ENCODE data around the gene OR1J2. TPM values are rescaled to one million over a fixed set of nuclear protein-coding genes. Genes with fewer than 3 reads are reported as not detected.
"Not testable (repeated sequence)": the region's sequence is repeated elsewhere in the genome, so short reads cannot be mapped to it uniquely, and the experiment has no call there.

Gene OR1J2
- total RNA-seq: 0.27 TPM

GRCh38 chr9:122510502-122510901, at the start of gene OR1J2:
Gene OR1J2, plus strand, starts transcription at chr9:122510802. Its CDS starts 0 bp downstream, at chr9:122510802.
- DNase-seq (ENCODE audit: low read depth in 2 of 3, low spot score in 2 of 3): no peak

- DNase-seq (ENCODE audit: low read depth in 2 of 3, low spot score in 2 of 3): peak in 1 of 3 donors; percentile 59
Observed at GRCh38 chr9:122463828-122464632, 46.6 kb upstream of the OR1J2 start.

- DNase-seq (ENCODE audit: low read depth in 2 of 3, low spot score in 2 of 3): peak; percentile 11 to 95 (median 80)
Observed at GRCh38 chr9:122464633-122465567, 45.7 kb upstream of the OR1J2 start.

- DNase-seq (ENCODE audit: low read depth in 2 of 3, low spot score in 2 of 3): no peak
Observed at GRCh38 chr9:122466456-122466855, 44.1 kb upstream of the OR1J2 start.

GRCh38 chr9:122468735-122469134, 41.9 kb upstream of the OR1J2 start:
- no peak for DNase-seq (ENCODE audit: low read depth in 2 of 3, low spot score in 2 of 3)

GRCh38 chr9:122474561-122474960, 36.0 kb upstream of the OR1J2 start:
- DNase-seq (ENCODE audit: low read depth in 2 of 3, low spot score in 2 of 3): no peak

GRCh38 chr9:122475717-122476116, 34.9 kb upstream of the OR1J2 start:
- no peak for DNase-seq (ENCODE audit: low read depth in 2 of 3, low spot score in 2 of 3)

- no peak for DNase-seq (ENCODE audit: low read depth in 2 of 3, low spot score in 2 of 3)
Observed at GRCh38 chr9:122477346-122477745, 33.3 kb upstream of the OR1J2 start.

- no peak for DNase-seq (ENCODE audit: low read depth in 2 of 3, low spot score in 2 of 3)
Observed at GRCh38 chr9:122477826-122478225, 32.8 kb upstream of the OR1J2 start, which contains the start of gene OR1J1. Gene OR1J1, minus strand, starts transcription at chr9:122477926. Its CDS starts 0 bp downstream, at chr9:122477926.

GRCh38 chr9:122479062-122479461, 31.5 kb upstream of the OR1J2 start:
- no peak for DNase-seq (ENCODE audit: low read depth in 2 of 3, low spot score in 2 of 3)

- peak in 2 of 3 donors; percentile 20 to 40 for DNase-seq (ENCODE audit: low read depth in 2 of 3, low spot score in 2 of 3)
Observed at GRCh38 chr9:122498883-122499288, 11.7 kb upstream of the OR1J2 start.

- DNase-seq (ENCODE audit: low read depth in 2 of 3, low spot score in 2 of 3): no peak
Observed at GRCh38 chr9:122506964-122507363, 3.6 kb upstream of the OR1J2 start.

GRCh38 chr9:122518226-122518625, 7.6 kb downstream of the OR1J2 start:
- DNase-seq (ENCODE audit: low read depth in 2 of 3, low spot score in 2 of 3): no peak

GRCh38 chr9:122518841-122519240, 8.2 kb downstream of the OR1J2 start, which contains the start of gene OR1J4:
Gene OR1J4, plus strand, starts transcription at chr9:122519141. Its CDS starts 0 bp downstream, at chr9:122519141.
- no peak for DNase-seq (ENCODE audit: low read depth in 2 of 3, low spot score in 2 of 3)

GRCh38 chr9:122519376-122519775, 8.8 kb downstream of the OR1J2 start:
- DNase-seq (ENCODE audit: low read depth in 2 of 3, low spot score in 2 of 3): no peak

- DNase-seq (ENCODE audit: low read depth in 2 of 3, low spot score in 2 of 3): no peak
Observed at GRCh38 chr9:122526602-122527001, 16.0 kb downstream of the OR1J2 start.

- DNase-seq (ENCODE audit: low read depth in 2 of 3, low spot score in 2 of 3): no peak
Observed at GRCh38 chr9:122527193-122527592, 16.6 kb downstream of the OR1J2 start, which contains the start of gene OR1N1. Gene OR1N1, minus strand, starts transcription at chr9:122527293. Its CDS starts 0 bp downstream, at chr9:122527293.

- DNase-seq (ENCODE audit: low read depth in 2 of 3, low spot score in 2 of 3): not testable (repeated sequence)
Observed at GRCh38 chr9:122531157-122531556, 20.6 kb downstream of the OR1J2 start.

- no peak for DNase-seq (ENCODE audit: low read depth in 2 of 3, low spot score in 2 of 3)
Observed at GRCh38 chr9:122536134-122536533, 25.5 kb downstream of the OR1J2 start.

- not testable (repeated sequence) for DNase-seq (ENCODE audit: low read depth in 2 of 3, low spot score in 2 of 3)
Observed at GRCh38 chr9:122537066-122537465, 26.5 kb downstream of the OR1J2 start.

- no peak for DNase-seq (ENCODE audit: low read depth in 2 of 3, low spot score in 2 of 3)
Observed at GRCh38 chr9:122538757-122539156, 28.2 kb downstream of the OR1J2 start.
